ENCODE data around the gene HSFX2.
"Not testable (repeated sequence)": the region's sequence is repeated elsewhere in the genome, so short reads cannot be mapped to it uniquely, and the experiment has no call there.

HSFX2 gene

GRCh38 chrX:149590993-149591392, 4.1 kb downstream of the HSFX2 start:
- DNase-seq (ENCODE audit: low spot score), result not testable (repeated sequence)

GRCh38 chrX:149587359-149587758, 7.8 kb downstream of the HSFX2 start, which contains the start of gene MAGEA9B:
TSS of gene MAGEA9B (minus strand) at chrX:149587459. CDS start at chrX:149583179, 4,280 bp downstream.
- not testable (repeated sequence) for DNase-seq (ENCODE audit: low spot score)

GRCh38 chrX:149585631-149586030, 9.5 kb downstream of the HSFX2 start:
- DNase-seq (ENCODE audit: low spot score), result not testable (repeated sequence)

- DNase-seq (ENCODE audit: low spot score), result not testable (repeated sequence)
Observed at GRCh38 chrX:149573456-149573855, 21.7 kb downstream of the HSFX2 start.

GRCh38 chrX:149572743-149573142, 22.4 kb downstream of the HSFX2 start:
- no peak for DNase-seq (ENCODE audit: low spot score)

- DNase-seq (ENCODE audit: low spot score), result no peak
Observed at GRCh38 chrX:149571770-149572169, 23.3 kb downstream of the HSFX2 start.

GRCh38 chrX:149570668-149571067, 24.4 kb downstream of the HSFX2 start:
- DNase-seq (ENCODE audit: low spot score), result no peak

GRCh38 chrX:149569770-149570169, 25.3 kb downstream of the HSFX2 start:
- no peak for DNase-seq (ENCODE audit: low spot score)

GRCh38 chrX:149568701-149569296, 26.3 kb downstream of the HSFX2 start:
- DNase-seq (ENCODE audit: low spot score), result no peak

GRCh38 chrX:149567621-149568417, 27.3 kb downstream of the HSFX2 start:
- DNase-seq (ENCODE audit: low spot score), result no peak

- no peak for DNase-seq (ENCODE audit: low spot score)
Observed at GRCh38 chrX:149563359-149563758, 31.8 kb downstream of the HSFX2 start.

- DNase-seq (ENCODE audit: low spot score), result not testable (repeated sequence)
Observed at GRCh38 chrX:149555251-149555650, 39.9 kb downstream of the HSFX2 start.

- DNase-seq (ENCODE audit: low spot score), result not testable (repeated sequence)
Observed at GRCh38 chrX:149551939-149552248, 43.2 kb downstream of the HSFX2 start.

- not testable (repeated sequence) for DNase-seq (ENCODE audit: low spot score)
Observed at GRCh38 chrX:149551245-149551938, 43.7 kb downstream of the HSFX2 start.

GRCh38 chrX:149550454-149550853, 44.7 kb downstream of the HSFX2 start:
- not testable (repeated sequence) for DNase-seq (ENCODE audit: low spot score)

- DNase-seq (ENCODE audit: low spot score), result not testable (repeated sequence)
Observed at GRCh38 chrX:149549701-149550100, 45.4 kb downstream of the HSFX2 start, which contains the start of gene HSFX3. TSS of gene HSFX3 (minus strand) at chrX:149549924. CDS start at chrX:149549852, 72 bp downstream.

GRCh38 chrX:149547782-149548181, 47.3 kb downstream of the HSFX2 start:
- DNase-seq (ENCODE audit: low spot score), result not testable (repeated sequence)

GRCh38 chrX:149546962-149547361, 48.2 kb downstream of the HSFX2 start:
- not testable (repeated sequence) for DNase-seq (ENCODE audit: low spot score)

- not testable (repeated sequence) for DNase-seq (ENCODE audit: low spot score)
Observed at GRCh38 chrX:149545545-149546543, 49.3 kb downstream of the HSFX2 start.
